ENCODE data around the gene ITGAV. TPM values are rescaled to one million over a fixed set of nuclear protein-coding genes. Genes with fewer than 3 reads are reported as not detected.
"Not testable (repeated sequence)": the region's sequence is repeated elsewhere in the genome, so short reads cannot be mapped to it uniquely, and the experiment has no call there.

ITGAV gene
- total RNA-seq, 1 donor, result 174 TPM

GRCh38 chr2:186560254-186560653 is 29.6 kb upstream of the ITGAV start:
- no peak for TF ChIP-seq CTCF (IDR thresholded peaks at IDR 0.05; ENCODE audit: insufficient read depth, low read length)
- no peak overlapping the region for H3K4me3 ChIP-seq (ENCODE audit: low read depth, low read length)
- no peak for DNase-seq (ENCODE audit: low read depth)

GRCh38 chr2:186561467-186562208 is 28.2 kb upstream of the ITGAV start:
- no peak for TF ChIP-seq CTCF (IDR thresholded peaks at IDR 0.05; ENCODE audit: insufficient read depth, low read length)
- no peak for DNase-seq (ENCODE audit: low read depth)
- H3K4me3 ChIP-seq (ENCODE audit: low read depth, low read length), result no peak overlapping the region

- no peak for DNase-seq (ENCODE audit: low read depth)
- H3K4me3 ChIP-seq (ENCODE audit: low read depth, low read length), result no peak overlapping the region
- TF ChIP-seq CTCF (IDR thresholded peaks at IDR 0.05; ENCODE audit: insufficient read depth, low read length), result no peak
These were observed 27.7 kb upstream of the ITGAV start for GRCh38 chr2:186562209-186562578.

GRCh38 chr2:186568600-186568999 is 21.3 kb upstream of the ITGAV start:
- not testable (repeated sequence) for DNase-seq (ENCODE audit: low read depth); H3K4me3 ChIP-seq (ENCODE audit: low read depth, low read length)

GRCh38 chr2:186569127-186569526 is 20.7 kb upstream of the ITGAV start:
- H3K4me3 ChIP-seq (ENCODE audit: low read depth, low read length); DNase-seq (ENCODE audit: low read depth): not testable (repeated sequence)

- no peak for DNase-seq (ENCODE audit: low read depth)
- TF ChIP-seq CTCF (IDR thresholded peaks at IDR 0.05; ENCODE audit: insufficient read depth, low read length), result no peak
These were observed 20.0 kb upstream of the ITGAV start for GRCh38 chr2:186569897-186570296.

GRCh38 chr2:186570604-186571003 is 19.3 kb upstream of the ITGAV start:
- no peak overlapping the region for H3K4me3 ChIP-seq (ENCODE audit: low read depth, low read length)
- peak; percentile 51 for DNase-seq (ENCODE audit: low read depth)
- TF ChIP-seq CTCF (IDR thresholded peaks at IDR 0.05; ENCODE audit: insufficient read depth, low read length), result no peak

More at GRCh38 chr2:186569897-186570296, 20.0 kb upstream of the ITGAV start:
- H3K4me3 ChIP-seq (ENCODE audit: low read depth, low read length), result no peak overlapping the region

GRCh38 chr2:186572705-186573104 is 17.2 kb upstream of the ITGAV start:
- H3K4me3 ChIP-seq (ENCODE audit: low read depth, low read length), result no peak overlapping the region
- DNase-seq (ENCODE audit: low read depth), result no peak
- no peak for TF ChIP-seq CTCF (IDR thresholded peaks at IDR 0.05; ENCODE audit: insufficient read depth, low read length)
